Measurements from ENCODE around the gene TRPM7.

The TRPM7 gene

GRCh38 chr15:50628421-50628820, 58.2 kb downstream of the TRPM7 start:
- TF ChIP-seq GATA2 (IDR thresholded peaks at IDR 0.05; ENCODE audit: low read depth, low read length) = no peak
- no peak for TF ChIP-seq GATA3 (IDR thresholded peaks at IDR 0.05; ENCODE audit: low read depth, low read length)

GRCh38 chr15:50627351-50628055, 59.1 kb downstream of the TRPM7 start:
- no peak for TF ChIP-seq GATA3 (IDR thresholded peaks at IDR 0.05; ENCODE audit: low read depth, low read length)
- no peak for TF ChIP-seq GATA2 (IDR thresholded peaks at IDR 0.05; ENCODE audit: low read depth, low read length)

GRCh38 chr15:50624616-50625168, 61.9 kb downstream of the TRPM7 start:
- TF ChIP-seq GATA3 (IDR thresholded peaks at IDR 0.05; ENCODE audit: low read depth, low read length) = no peak
- TF ChIP-seq GATA2 (IDR thresholded peaks at IDR 0.05; ENCODE audit: low read depth, low read length) = no peak

- TF ChIP-seq GATA3 (IDR thresholded peaks at IDR 0.05; ENCODE audit: low read depth, low read length) = no peak
- no peak for TF ChIP-seq GATA2 (IDR thresholded peaks at IDR 0.05; ENCODE audit: low read depth, low read length)
Observed at GRCh38 chr15:50613600-50613999, 73.0 kb downstream of the TRPM7 start.

- TF ChIP-seq GATA3 (IDR thresholded peaks at IDR 0.05; ENCODE audit: low read depth, low read length) (no peak), GATA2 (IDR thresholded peaks at IDR 0.05; ENCODE audit: low read depth, low read length) (no peak)
Observed at GRCh38 chr15:50607129-50607528, 79.5 kb downstream of the TRPM7 start.

GRCh38 chr15:50605462-50605861, 81.1 kb downstream of the TRPM7 start:
- TF ChIP-seq GATA3 (IDR thresholded peaks at IDR 0.05; ENCODE audit: low read depth, low read length) (no peak), GATA2 (IDR thresholded peaks at IDR 0.05; ENCODE audit: low read depth, low read length) (no peak)

GRCh38 chr15:50594311-50594710, 92.3 kb downstream of the TRPM7 start:
- TF ChIP-seq GATA2 (IDR thresholded peaks at IDR 0.05; ENCODE audit: low read depth, low read length) (no peak), GATA3 (IDR thresholded peaks at IDR 0.05; ENCODE audit: low read depth, low read length) (no peak)

- TF ChIP-seq GATA3 (IDR thresholded peaks at IDR 0.05; ENCODE audit: low read depth, low read length) = no peak
- no peak for TF ChIP-seq GATA2 (IDR thresholded peaks at IDR 0.05; ENCODE audit: low read depth, low read length)
Observed at GRCh38 chr15:50593761-50594160, 92.8 kb downstream of the TRPM7 start.

GRCh38 chr15:50590288-50590687, 96.3 kb downstream of the TRPM7 start:
- no peak for TF ChIP-seq GATA3 (IDR thresholded peaks at IDR 0.05; ENCODE audit: low read depth, low read length)
- TF ChIP-seq GATA2 (IDR thresholded peaks at IDR 0.05; ENCODE audit: low read depth, low read length) = no peak

GRCh38 chr15:50577492-50577891, 109.1 kb downstream of the TRPM7 start:
- TF ChIP-seq GATA3 (IDR thresholded peaks at IDR 0.05; ENCODE audit: low read depth, low read length) (no peak), GATA2 (IDR thresholded peaks at IDR 0.05; ENCODE audit: low read depth, low read length) (no peak)

GRCh38 chr15:50576166-50576565, 110.4 kb downstream of the TRPM7 start:
- TF ChIP-seq GATA2 (IDR thresholded peaks at IDR 0.05; ENCODE audit: low read depth, low read length) = no peak
- TF ChIP-seq GATA3 (IDR thresholded peaks at IDR 0.05; ENCODE audit: low read depth, low read length) = no peak

GRCh38 chr15:50563756-50564155, 122.8 kb downstream of the TRPM7 start:
- no peak for TF ChIP-seq GATA2 (IDR thresholded peaks at IDR 0.05; ENCODE audit: low read depth, low read length)
- no peak for TF ChIP-seq GATA3 (IDR thresholded peaks at IDR 0.05; ENCODE audit: low read depth, low read length)

- TF ChIP-seq GATA2 (IDR thresholded peaks at IDR 0.05; ENCODE audit: low read depth, low read length) = no peak
- no peak for TF ChIP-seq GATA3 (IDR thresholded peaks at IDR 0.05; ENCODE audit: low read depth, low read length)
Observed at GRCh38 chr15:50562735-50563640, 123.6 kb downstream of the TRPM7 start.

- TF ChIP-seq GATA2 (IDR thresholded peaks at IDR 0.05; ENCODE audit: low read depth, low read length) = no peak
- TF ChIP-seq GATA3 (IDR thresholded peaks at IDR 0.05; ENCODE audit: low read depth, low read length) = no peak
Observed at GRCh38 chr15:50558012-50558411, 128.6 kb downstream of the TRPM7 start.

Measured in SH-SY5Y (cell line).